Tibial nerve (tissue), 3 donors: Measurements from ENCODE around the gene TOM1L2.

Source experiments
- CTCF ChIP-seq, 5 experiments: fragments of 200-600 bp in 3 of 5; fragments of 450-650 bp in 2 of 5; sonication (generic) in 3 of 5; IDR thresholded peaks; one replicate each; pipeline ENCODE4 v1.5.1; 2016 to 2019; ENCODE audit warnings: antibody characterized with exemption in 5 of 5, mild to moderate bottlenecking in 3 of 5, moderate library complexity in 2 of 5
- POLR2A ChIP-seq, 2 donors: fragments of 450-650 bp; IDR thresholded peaks; one replicate each; pipeline ENCODE4 v1.6.1; 2017; ENCODE audit warnings: antibody characterized with exemption in 2 of 2, mild to moderate bottlenecking in 2 of 2, moderate library complexity in 2 of 2

DNA sequence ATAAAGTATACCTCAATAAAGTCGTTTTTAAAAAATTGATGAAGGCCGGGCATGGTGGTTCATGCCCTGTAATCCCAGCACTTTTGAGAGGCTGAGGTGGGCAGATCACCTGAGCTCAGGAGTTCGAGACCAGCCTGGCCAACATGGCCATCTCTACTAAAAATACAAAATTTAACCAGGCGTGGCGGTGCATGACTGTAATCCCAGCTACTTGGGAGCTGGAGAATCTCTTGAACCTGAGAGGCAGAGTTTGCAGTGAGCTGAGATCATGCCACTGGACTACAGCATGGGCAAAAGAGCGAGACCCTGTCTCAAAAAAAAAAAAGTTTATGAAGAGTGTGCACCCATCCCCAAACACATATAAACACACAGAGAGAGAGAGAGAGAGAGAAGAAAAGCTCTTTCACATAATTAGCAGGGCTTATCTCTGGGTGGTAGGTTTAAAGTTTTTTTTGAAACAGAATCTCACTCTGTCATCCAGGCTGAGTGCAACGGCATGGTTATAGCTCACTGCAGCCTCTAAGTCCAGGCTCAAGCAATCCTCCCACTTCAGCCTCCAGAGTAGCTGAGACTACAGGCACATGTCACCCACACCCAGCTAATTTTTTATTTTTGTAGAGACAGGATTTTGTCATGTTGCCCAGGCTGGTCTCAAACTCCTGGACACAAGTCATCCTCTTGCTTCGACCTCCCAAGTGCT is 138.4 kb downstream of the TOM1L2 start:
- TF ChIP-seq POLR2A (IDR thresholded peaks at IDR 0.05) (no peak), CTCF (IDR thresholded peaks at IDR 0.05) (no peak)
